AG09309 (cell line): ENCODE data around the gene ANKRD66.

Source experiments
- DNase-seq: peaks from one replicate; pipeline ENCODE4 v3.0.0-alpha.2; 2010; ENCODE audit warnings: low read depth
- H3K4me3 ChIP-seq: 2 replicates; pipeline ENCODE4 v1.5.1; 2011; ENCODE audit warnings: mild to moderate bottlenecking, low read depth, low read length, moderate library complexity; ENCODE audit not compliant: control insufficient read depth
- CTCF ChIP-seq: IDR thresholded peaks from 2 replicates; pipeline ENCODE4 v1.5.1; 2011; ENCODE audit warnings: mild to moderate bottlenecking, low read depth, low read length, inconsistent platforms; ENCODE audit not compliant: insufficient read depth, control insufficient read depth; ENCODE audit errors: missing control alignments

ANKRD66 gene

GRCh38 chr6:46749731-46750130 is 3.0 kb downstream of the ANKRD66 start:
- no peak for DNase-seq
- no peak overlapping the region for H3K4me3 ChIP-seq
- no peak for TF ChIP-seq CTCF

GRCh38 chr6:46751658-46752057 is 4.9 kb downstream of the ANKRD66 start:
- H3K4me3 ChIP-seq = no peak overlapping the region
- no peak for TF ChIP-seq CTCF
- DNase-seq = no peak

GRCh38 chr6:46755865-46756264 is 9.1 kb downstream of the ANKRD66 start:
- H3K4me3 ChIP-seq = no peak overlapping the region
- DNase-seq = no peak
- TF ChIP-seq CTCF = no peak

- no peak for TF ChIP-seq CTCF
- DNase-seq = no peak
- H3K4me3 ChIP-seq = no peak overlapping the region
Measured at GRCh38 chr6:46756469-46757213, 9.9 kb downstream of the ANKRD66 start.

GRCh38 chr6:46757214-46757596 is 10.5 kb downstream of the ANKRD66 start:
- no peak for TF ChIP-seq CTCF
- DNase-seq = no peak
- no peak overlapping the region for H3K4me3 ChIP-seq

- DNase-seq = no peak
- H3K4me3 ChIP-seq = no peak overlapping the region
- TF ChIP-seq CTCF = no peak
Measured at GRCh38 chr6:46758960-46759753, 12.4 kb downstream of the ANKRD66 start.
